GM23338 (cell line): Measurements from ENCODE around the gene USP24. TPM values are rescaled to one million over a fixed set of nuclear protein-coding genes. Genes with fewer than 3 reads are reported as not detected.
A peak's percentile ranks its signal among the peaks of the same experiment; 100 is the strongest.

ENCODE experiments used
- ATAC-seq: fragments of 200-7000 bp; cut with Tn5 transposase; 3 replicates; pipeline ENCODE4 v1.9.1; 2020
- DNase-seq: peaks from one replicate; pipeline ENCODE4 v3.0.0-alpha.2; 2015; ENCODE audit warnings: low spot score
- H2AFZ ChIP-seq: fragments of 200-600 bp; sonication (generic); 2 replicates; pipeline ENCODE4 v1.8.0; 2016; ENCODE audit warnings: antibody characterized with exemption, mild to moderate bottlenecking, moderate library complexity
- H3F3A ChIP-seq: fragments of 200-600 bp; sonication (generic); replicated peaks from 2 replicates; pipeline ENCODE4 v1.8.0; 2017; ENCODE audit warnings: antibody characterized with exemption, mixed run types, low read depth
- H3K27ac ChIP-seq: fragments of 200-600 bp; sonication (generic); 2 replicates; pipeline ENCODE4 v1.6.1; 2016; ENCODE audit warnings: low read depth
- H3K27me3 ChIP-seq: fragments of 200-600 bp; sonication (generic); 2 replicates; pipeline ENCODE4 v1.8.0; 2016; ENCODE audit warnings: mild to moderate bottlenecking, mixed run types, moderate library complexity; ENCODE audit not compliant: insufficient read depth
- H3K36me3 ChIP-seq: fragments of 200-600 bp; sonication (generic); 2 replicates; pipeline ENCODE4 v1.8.0; 2016; ENCODE audit warnings: mild to moderate bottlenecking; ENCODE audit not compliant: insufficient read depth
- H3K4me1 ChIP-seq: fragments of 200-600 bp; sonication (generic); 2 replicates; pipeline ENCODE4 v1.8.0; 2016; ENCODE audit warnings: mild to moderate bottlenecking, moderate library complexity; ENCODE audit not compliant: insufficient read depth
- H3K4me2 ChIP-seq: fragments of 200-600 bp; sonication (generic); 2 replicates; pipeline ENCODE4 v1.7.1; 2017; ENCODE audit warnings: mixed run types
- H3K4me3 ChIP-seq: fragments of 200-600 bp; sonication (generic); 2 replicates; pipeline ENCODE4 v1.6.1; 2016; ENCODE audit warnings: mixed run types
- H3K79me2 ChIP-seq: fragments of 200-600 bp; sonication (generic); replicated peaks from 2 replicates; pipeline ENCODE4 v1.8.0; 2017; ENCODE audit warnings: mild to moderate bottlenecking; ENCODE audit not compliant: insufficient read depth
- H3K9me2 ChIP-seq: fragments of 200-600 bp; sonication (generic); 2 replicates; pipeline ENCODE4 v1.8.0; 2017; ENCODE audit not compliant: insufficient read depth
- H4K20me1 ChIP-seq: fragments of 200-600 bp; sonication (generic); replicated peaks from 2 replicates; pipeline ENCODE4 v1.8.0; 2017; ENCODE audit warnings: mild to moderate bottlenecking; ENCODE audit not compliant: insufficient read depth
- H3K27ac Mint-ChIP-seq: 2 replicates; pipeline ENCODE4 v1.8.0; 2020; ENCODE audit warnings: inconsistent platforms, mild to moderate bottlenecking, moderate library complexity, mixed read lengths
- H3K27me3 Mint-ChIP-seq: 3 replicates; pipeline ENCODE4 v1.8.0; 2022; ENCODE audit warnings: low read depth, mild to moderate bottlenecking, moderate library complexity, mixed read lengths, inconsistent platforms; ENCODE audit not compliant: insufficient read depth, poor library complexity
- H3K36me3 Mint-ChIP-seq: 3 replicates; pipeline ENCODE4 v1.8.0; 2021; ENCODE audit warnings: low read depth, mild to moderate bottlenecking, inconsistent platforms, moderate library complexity, mixed read lengths
- H3K4me1 Mint-ChIP-seq: 3 replicates; pipeline ENCODE4 v1.8.0; 2020; ENCODE audit warnings: mild to moderate bottlenecking, inconsistent platforms, mixed read lengths
- H3K4me3 Mint-ChIP-seq: 3 replicates; pipeline ENCODE4 v1.8.0; 2021; ENCODE audit warnings: moderate library complexity, mild to moderate bottlenecking, inconsistent platforms, mixed read lengths
- H3K9me3 Mint-ChIP-seq: 3 replicates; pipeline ENCODE4 v1.8.0; 2020; ENCODE audit warnings: moderate library complexity, mild to moderate bottlenecking, inconsistent platforms, mixed read lengths
- CREB1 ChIP-seq: fragments of 250-450 bp; sonication (Bioruptor Pico); IDR thresholded peaks from 2 replicates; pipeline ENCODE4 v1.5.0; 2020; ENCODE audit warnings: low read depth, mild to moderate bottlenecking, moderate library complexity
- CTCF ChIP-seq, 2 experiments: fragments of 200-600 bp in 1 of 2; sonication (generic) in 1 of 2; conservative IDR thresholded peaks; 2 replicates each; pipeline versions ENCODE4 v1.5.1 to v1.6.1; 2016 to 2017; ENCODE audit warnings: antibody characterized with exemption in 2 of 2, low read depth in 2 of 2, mild to moderate bottlenecking in 2 of 2, moderate library complexity in 1 of 2
- ETS1 ChIP-seq: IDR thresholded peaks from 2 replicates; pipeline ENCODE4 v1.6.1; 2016; ENCODE audit warnings: antibody characterized with exemption
- EZH2 ChIP-seq: fragments of 200-600 bp; sonication (generic); IDR thresholded peaks from one replicate; pipeline ENCODE4 v1.8.0; 2017; ENCODE audit warnings: antibody characterized with exemption, mild to moderate bottlenecking, low read depth; ENCODE audit not compliant: unreplicated experiment
- EZH2phosphoT487 ChIP-seq: fragments of 200-600 bp; sonication (generic); IDR thresholded peaks from one replicate; pipeline ENCODE4 v1.8.1; 2018; ENCODE audit warnings: antibody characterized with exemption; ENCODE audit not compliant: unreplicated experiment
- NANOG ChIP-seq: IDR thresholded peaks from 2 replicates; pipeline ENCODE4 v1.6.1; 2016; ENCODE audit warnings: antibody characterized with exemption, borderline replicate concordance
- POLR2AphosphoS5 ChIP-seq: IDR thresholded peaks from 2 replicates; pipeline ENCODE4 v1.6.1; 2016; ENCODE audit warnings: antibody characterized with exemption, low read depth
- ZNF114 ChIP-seq: fragments of 250-450 bp; sonication (Bioruptor Pico); IDR thresholded peaks from 2 replicates; pipeline ENCODE4 v1.5.0; 2020; ENCODE audit warnings: mild to moderate bottlenecking, moderate library complexity
- ZNF331 ChIP-seq: fragments of 250-450 bp; sonication (Bioruptor Pico); IDR thresholded peaks from 2 replicates; pipeline ENCODE4 v1.5.0; 2020; ENCODE audit warnings: low read depth, mild to moderate bottlenecking, moderate library complexity
- polyA plus RNA-seq: library from polyadenylated mRNA; unstranded; fragments of >200 nt; fragmentation: Nextera tagmentation; extraction: Ambion mirVana; gene quantifications from 2 replicates; pipeline ENCODE4 v1.2.1, GENCODE V29; 2016
- total RNA-seq: library from RNA; depleted of rRNA; stranded (reverse); fragments of >200 nt; shearing (Covaris generic); gene quantifications from 2 replicates; pipeline ENCODE4 v1.2.3, GENCODE V29; 2014
- TF ChIP-seq, protein P1 (sequence below): IDR thresholded peaks from one replicate; pipeline ENCODE4 v1.6.1; 2018; ENCODE audit warnings: antibody characterized with exemption; ENCODE audit not compliant: unreplicated experiment

Gene USP24
- total and polyA plus RNA-seq, 2 experiments from 2014 or later: 12.1 to 32.6 TPM

DNA sequence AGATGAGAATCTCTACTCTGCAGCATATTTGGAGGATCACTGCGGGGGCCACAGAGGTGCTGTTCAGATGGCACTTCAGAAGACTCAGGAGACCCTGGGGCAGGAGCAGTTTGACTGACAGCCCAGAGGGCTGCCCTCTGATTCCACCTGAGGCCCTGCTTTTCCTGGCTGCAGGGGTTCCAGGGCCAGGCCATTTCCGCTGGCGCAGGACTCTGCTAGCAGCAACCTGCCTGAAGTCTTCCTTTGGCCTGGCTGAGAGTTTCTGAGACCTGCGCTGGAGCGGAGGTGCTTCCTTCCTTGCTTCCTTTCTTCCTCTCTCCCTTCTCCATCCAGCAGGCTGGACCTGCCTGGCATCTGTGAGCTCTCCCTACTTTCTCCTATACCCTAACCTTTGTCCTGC lies 164.0 kb downstream of the USP24 start:
- H3K4me3 Mint-ChIP-seq: no peak overlapping the region
- peaks cover 46% of the 10 kb centered on the region for H3K79me2 ChIP-seq

More for the DNA sequence above, 164.0 kb downstream of the USP24 start:
- Histone ChIP-seq H2AFZ (no peak overlapping the region), H3K27ac (peak overlapping the region; percentile 50; the same call in 1 of the 2 replicates), H3K4me1 (no peaks in the 10 kb centered on the region; the same call in 1 of the 2 replicates), H3K9me2 (no peaks in the 10 kb centered on the region), H3K27me3 (no peaks in the 10 kb centered on the region), H3K36me3 (peaks cover 56% of the 10 kb centered on the region), H3K4me3 (no peak overlapping the region), H3F3A (peaks cover 12% of the 10 kb centered on the region; the same call in 1 of the 2 replicates), H4K20me1 (peaks cover 34% of the 10 kb centered on the region), H3K4me2 (no peak overlapping the region)
- ATAC-seq (no peak), DNase-seq (no peak)
- Mint-ChIP-seq H3K9me3 (no peaks in the 10 kb centered on the region), H3K27ac (no peak overlapping the region), H3K36me3 (peaks cover 24% of the 10 kb centered on the region; the same call in 2 of the 3 replicates), H3K27me3 (peaks cover 9% of the 10 kb centered on the region), H3K4me1 (peaks cover 4% of the 10 kb centered on the region; the same call in 2 of the 3 replicates)
- TF ChIP-seq, protein P1, sequence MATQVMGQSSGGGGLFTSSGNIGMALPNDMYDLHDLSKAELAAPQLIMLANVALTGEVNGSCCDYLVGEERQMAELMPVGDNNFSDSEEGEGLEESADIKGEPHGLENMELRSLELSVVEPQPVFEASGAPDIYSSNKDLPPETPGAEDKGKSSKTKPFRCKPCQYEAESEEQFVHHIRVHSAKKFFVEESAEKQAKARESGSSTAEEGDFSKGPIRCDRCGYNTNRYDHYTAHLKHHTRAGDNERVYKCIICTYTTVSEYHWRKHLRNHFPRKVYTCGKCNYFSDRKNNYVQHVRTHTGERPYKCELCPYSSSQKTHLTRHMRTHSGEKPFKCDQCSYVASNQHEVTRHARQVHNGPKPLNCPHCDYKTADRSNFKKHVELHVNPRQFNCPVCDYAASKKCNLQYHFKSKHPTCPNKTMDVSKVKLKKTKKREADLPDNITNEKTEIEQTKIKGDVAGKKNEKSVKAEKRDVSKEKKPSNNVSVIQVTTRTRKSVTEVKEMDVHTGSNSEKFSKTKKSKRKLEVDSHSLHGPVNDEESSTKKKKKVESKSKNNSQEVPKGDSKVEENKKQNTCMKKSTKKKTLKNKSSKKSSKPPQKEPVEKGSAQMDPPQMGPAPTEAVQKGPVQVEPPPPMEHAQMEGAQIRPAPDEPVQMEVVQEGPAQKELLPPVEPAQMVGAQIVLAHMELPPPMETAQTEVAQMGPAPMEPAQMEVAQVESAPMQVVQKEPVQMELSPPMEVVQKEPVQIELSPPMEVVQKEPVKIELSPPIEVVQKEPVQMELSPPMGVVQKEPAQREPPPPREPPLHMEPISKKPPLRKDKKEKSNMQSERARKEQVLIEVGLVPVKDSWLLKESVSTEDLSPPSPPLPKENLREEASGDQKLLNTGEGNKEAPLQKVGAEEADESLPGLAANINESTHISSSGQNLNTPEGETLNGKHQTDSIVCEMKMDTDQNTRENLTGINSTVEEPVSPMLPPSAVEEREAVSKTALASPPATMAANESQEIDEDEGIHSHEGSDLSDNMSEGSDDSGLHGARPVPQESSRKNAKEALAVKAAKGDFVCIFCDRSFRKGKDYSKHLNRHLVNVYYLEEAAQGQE: no peak
- TF ChIP-seq ZNF114 (CRISPR knock-in tag): no peak
- TF ChIP-seq ETS1: no peak
- no peak for TF ChIP-seq NANOG
- no peak for TF ChIP-seq EZH2phosphoT487
- TF ChIP-seq CTCF (conservative IDR thresholded peaks at IDR 0.05; ENCODE audit: low read depth in 2 of 2): no peak
- TF ChIP-seq EZH2: no peak
- TF ChIP-seq ZNF331: no peak
- no peak for TF ChIP-seq POLR2AphosphoS5
- no peak for TF ChIP-seq CREB1 (CRISPR knock-in tag)
